ENCODE measurements around the gene TRPC4AP.
"Not testable (repeated sequence)": the region's sequence is repeated elsewhere in the genome, so short reads cannot be mapped to it uniquely, and the experiment has no call there.

The TRPC4AP gene, protein sequence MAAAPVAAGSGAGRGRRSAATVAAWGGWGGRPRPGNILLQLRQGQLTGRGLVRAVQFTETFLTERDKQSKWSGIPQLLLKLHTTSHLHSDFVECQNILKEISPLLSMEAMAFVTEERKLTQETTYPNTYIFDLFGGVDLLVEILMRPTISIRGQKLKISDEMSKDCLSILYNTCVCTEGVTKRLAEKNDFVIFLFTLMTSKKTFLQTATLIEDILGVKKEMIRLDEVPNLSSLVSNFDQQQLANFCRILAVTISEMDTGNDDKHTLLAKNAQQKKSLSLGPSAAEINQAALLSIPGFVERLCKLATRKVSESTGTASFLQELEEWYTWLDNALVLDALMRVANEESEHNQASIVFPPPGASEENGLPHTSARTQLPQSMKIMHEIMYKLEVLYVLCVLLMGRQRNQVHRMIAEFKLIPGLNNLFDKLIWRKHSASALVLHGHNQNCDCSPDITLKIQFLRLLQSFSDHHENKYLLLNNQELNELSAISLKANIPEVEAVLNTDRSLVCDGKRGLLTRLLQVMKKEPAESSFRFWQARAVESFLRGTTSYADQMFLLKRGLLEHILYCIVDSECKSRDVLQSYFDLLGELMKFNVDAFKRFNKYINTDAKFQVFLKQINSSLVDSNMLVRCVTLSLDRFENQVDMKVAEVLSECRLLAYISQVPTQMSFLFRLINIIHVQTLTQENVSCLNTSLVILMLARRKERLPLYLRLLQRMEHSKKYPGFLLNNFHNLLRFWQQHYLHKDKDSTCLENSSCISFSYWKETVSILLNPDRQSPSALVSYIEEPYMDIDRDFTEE

DNA sequence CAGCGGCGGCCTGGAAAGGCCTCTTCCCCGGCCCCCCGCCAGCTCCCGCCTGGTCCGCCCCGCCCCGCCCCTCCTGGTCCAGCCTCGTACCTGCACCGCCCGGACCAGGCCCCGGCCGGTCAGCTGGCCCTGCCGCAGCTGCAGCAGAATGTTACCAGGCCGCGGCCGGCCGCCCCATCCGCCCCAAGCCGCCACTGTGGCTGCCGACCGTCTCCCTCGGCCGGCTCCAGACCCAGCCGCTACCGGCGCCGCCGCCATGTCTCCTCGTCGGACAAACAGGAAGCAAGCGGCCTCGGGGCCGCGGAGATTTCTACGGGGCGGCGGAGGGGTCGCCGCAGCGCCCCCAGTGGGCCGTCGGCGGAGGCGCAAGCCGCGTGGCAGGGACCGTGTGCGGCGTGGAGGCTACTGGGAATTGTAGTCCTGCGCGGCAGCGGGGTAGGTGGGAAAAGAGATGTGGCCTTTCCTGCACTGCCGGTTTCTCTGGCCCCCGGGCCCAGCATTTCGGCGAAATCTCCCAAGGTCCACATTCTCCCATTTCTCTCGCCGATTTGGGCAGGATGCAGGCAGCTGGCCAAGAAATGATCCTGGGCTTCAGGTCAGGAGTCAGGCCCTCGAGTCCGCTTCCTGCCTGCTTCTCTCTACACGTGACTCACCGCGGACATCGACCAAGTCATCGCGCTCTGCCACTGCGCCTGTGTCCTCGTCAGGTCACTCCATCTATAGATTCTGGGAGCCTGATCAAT lies at the start of gene TRPC4AP:
Gene TRPC4AP (minus strand): TSS at position 284 of the 743 bp plus-strand sequence. CDS start 26 bp downstream, at position 258.
- DNase-seq (ENCODE audit: low spot score): peak; percentile 91

DNA sequence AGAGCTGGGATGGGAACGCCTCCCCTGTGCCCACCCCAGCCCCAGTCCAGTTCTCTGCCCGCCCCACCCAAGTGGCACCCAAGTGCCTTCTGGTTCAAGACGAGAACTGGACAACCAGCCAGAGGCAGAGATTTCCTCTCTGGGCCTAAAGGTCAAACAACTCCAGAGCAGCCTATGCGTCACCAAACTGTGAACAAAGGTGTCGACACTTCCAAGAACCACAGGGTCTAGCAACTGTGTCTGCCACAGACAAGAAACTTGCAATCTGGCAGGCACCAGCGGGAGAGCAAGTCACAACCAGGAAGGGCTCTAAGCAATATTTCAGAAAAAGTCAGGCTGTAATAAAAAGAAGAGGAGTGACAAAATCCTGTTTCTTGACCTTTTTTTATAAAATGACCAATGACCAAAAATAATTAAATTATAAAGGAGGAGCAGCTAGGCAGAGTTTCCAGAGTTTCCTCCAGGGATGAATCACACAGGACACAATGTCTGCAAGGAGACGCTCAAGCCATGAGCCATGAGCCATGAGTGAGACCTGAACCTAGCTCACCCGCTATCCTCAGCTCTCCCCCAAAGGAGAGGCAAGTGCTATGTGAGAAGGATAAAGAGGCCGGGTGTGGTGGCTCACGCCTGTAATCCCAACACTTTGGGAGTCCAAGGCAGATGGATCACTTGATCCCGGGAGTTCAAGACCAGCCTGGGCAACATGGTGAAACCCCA lies 43.4 kb upstream of the TRPC4AP start:
- no peak for DNase-seq (ENCODE audit: low spot score)

DNA sequence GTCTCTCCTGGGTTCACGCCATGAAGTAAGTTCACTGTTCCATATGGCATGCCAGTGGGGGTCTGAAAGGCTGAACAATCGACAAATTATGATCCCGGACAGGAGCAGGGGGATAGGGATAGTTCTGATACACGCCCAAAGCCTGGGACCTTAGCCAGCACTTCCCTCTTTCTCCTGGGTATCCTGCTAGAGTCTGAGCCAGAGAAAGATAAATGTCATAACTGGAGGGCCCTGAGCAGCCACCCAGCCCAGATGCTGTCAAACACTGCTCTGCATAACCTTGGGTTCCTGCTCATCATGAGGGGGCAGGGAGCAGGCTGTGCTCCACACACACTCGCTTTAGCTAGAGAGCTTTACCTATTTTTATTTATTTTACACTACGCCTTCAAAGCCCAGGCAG lies 42.3 kb upstream of the TRPC4AP start:
- DNase-seq (ENCODE audit: low spot score): no peak

DNA sequence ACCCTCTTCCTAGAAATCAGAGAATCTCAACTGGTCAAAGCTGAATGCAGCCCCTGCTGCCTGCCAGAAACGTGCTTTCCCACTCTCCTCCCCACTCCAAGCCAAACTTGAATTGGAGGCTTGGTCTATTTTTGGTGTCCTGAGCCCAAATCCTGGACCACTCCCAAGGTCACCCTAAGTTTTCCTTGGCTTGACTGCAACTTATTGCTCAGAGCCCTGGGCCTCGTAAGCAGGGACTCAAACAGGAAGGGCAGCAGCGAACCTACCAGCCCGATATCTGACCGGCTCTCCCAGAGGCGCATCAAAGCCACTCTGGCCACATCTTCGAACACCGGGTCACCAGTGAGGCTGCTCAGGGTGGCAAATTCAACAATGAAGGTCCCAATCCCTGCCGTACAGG lies 41.9 kb upstream of the TRPC4AP start:
- DNase-seq (ENCODE audit: low spot score): no peak

DNA sequence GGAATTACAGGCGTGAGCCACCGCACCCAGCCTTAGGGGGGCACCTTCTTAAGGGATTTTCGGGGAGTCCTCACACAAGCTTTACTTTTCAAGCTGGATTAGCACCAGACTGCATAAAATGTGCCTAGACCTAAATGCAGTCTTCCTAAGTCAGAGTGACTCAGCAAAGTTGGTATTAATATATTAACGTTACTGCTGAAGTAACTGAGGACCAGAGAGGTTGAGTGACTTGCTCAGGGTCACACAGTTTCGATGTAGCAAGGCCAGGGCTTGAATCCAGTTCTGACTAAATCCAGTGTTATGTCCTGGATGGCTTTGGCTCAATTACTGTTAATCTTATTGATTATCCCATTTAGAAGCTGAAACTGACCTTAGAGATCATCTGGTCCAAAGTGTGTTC lies 41.1 kb upstream of the TRPC4AP start:
- no peak for DNase-seq (ENCODE audit: low spot score)

DNA sequence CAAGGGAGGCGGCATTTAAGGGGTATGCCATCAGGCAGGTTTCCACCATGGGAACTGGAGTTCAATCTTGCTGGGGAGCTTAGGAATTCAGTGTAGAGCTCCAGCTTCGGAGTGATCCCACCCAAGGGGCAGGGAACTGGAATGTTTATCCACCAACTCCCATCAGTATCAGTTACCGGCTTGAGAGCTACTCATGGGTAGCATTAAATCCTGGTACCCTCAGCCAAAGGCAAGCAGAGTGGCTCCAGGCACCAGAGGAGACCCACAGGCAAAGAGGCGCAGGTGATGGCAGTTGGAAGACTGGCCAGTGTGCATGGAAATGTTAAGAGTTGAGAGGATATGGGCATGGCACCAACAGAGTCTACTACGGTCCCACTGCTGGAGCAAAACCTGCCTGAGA lies 40.4 kb upstream of the TRPC4AP start:
- no peak for DNase-seq (ENCODE audit: low spot score)

DNA sequence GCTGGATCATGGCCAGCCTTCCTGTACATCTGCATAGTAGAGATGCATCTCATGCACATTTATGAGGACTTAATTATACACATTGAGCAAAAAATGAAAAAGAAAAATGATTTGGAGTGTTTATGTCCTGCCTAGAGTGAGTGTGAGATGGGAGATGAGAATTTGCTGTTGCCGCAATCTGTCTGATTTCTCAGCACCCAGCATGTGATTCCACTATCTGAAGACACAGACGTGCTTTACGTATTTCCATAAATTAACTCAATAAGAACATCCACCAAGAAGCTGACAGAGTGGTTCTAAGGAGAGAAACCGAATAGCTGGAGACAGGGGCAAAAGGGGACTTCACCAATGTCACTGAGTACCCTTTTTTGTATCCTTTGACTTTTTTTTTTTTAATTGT lies 39.3 kb upstream of the TRPC4AP start:
- DNase-seq (ENCODE audit: low spot score): no peak

DNA sequence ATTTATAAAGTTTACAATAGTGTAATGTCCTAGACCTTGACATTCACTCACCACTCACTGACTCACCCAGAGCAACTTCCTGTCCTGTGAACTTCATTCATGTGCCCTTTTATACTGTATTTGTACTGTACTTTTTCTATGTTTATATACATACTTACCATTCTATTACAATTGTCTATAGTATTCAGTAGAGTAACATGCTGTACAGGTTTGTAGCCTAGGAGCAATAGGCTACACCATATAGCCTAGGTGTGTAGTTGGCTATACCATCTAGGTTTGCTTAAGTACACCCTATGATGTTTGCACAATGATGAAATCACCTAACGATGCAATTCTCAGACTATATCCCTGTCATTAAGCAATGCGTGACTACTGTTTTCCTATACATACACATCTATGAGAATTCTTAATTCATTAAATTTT lies 37.1 kb upstream of the TRPC4AP start:
- no peak for DNase-seq (ENCODE audit: low spot score)

DNA sequence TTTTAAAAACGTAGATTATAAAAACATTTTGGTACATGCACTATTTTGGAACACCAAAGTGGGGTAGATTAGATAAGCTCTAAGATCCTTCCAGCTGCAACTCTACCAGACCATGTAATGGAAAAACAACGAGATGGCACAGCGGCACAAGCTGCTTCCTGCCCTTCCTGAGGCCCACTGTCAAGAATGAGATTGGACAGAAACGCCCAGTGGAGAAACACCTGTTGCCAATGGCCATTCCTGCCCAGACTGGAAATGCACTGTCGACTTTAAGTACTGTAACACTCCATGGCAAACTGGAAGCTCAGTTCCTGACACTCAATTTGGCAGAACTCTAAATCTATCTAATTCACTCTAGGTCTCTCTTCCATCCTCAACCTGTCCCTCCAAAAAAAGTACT lies 33.1 kb upstream of the TRPC4AP start:
- DNase-seq (ENCODE audit: low spot score): no peak

DNA sequence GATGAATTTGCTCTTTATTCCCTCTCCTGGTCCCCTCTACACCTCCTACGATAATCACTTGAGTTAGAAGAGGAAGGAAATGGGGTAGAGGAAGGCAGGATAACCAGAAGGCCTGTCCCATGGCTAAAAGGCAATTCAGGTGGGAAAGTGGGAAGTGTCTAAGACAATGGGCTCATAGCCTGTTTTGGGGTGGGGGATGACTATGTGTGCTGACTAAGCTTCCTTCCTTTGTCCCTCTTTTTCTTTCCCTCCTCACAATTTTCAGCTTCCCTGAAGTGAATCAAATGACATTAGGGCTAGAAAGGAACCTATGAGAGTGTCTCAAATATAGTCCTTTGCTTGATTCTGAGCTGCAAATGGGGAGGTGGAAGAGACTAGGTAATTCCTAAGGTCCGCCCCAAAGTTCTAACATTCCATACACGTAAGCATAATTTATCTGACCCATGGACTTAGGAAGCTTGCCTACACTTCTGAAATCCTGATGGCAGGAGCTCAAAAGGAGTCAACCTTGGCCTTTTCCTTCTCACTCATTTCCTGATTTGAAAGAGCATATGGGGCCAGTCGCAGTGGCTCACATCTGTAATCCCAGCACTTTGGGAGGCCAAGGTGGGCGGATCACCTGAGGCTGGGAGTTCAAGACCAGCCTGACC lies 30.3 kb upstream of the TRPC4AP start:
- no peak for DNase-seq (ENCODE audit: low spot score)

DNA sequence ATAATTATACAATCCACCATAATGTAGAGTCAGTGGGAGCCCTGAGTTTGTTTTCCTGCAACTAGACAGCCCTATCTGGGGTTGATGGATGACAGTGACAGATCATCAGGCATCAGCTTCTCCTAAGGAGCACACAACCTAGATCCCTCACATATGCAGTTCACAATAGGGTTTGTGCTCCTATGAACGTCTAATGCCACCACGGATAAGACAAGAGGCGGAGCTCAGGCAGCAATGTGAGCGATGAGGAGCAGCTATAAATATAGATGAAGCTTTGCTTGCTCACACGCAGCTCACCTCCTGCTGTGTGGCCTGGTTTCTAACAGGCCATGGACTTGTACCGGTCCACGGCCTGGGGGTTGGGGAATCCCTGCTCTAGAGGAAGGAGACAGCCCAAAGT lies 28.6 kb upstream of the TRPC4AP start:
- no peak for DNase-seq (ENCODE audit: low spot score)

DNA sequence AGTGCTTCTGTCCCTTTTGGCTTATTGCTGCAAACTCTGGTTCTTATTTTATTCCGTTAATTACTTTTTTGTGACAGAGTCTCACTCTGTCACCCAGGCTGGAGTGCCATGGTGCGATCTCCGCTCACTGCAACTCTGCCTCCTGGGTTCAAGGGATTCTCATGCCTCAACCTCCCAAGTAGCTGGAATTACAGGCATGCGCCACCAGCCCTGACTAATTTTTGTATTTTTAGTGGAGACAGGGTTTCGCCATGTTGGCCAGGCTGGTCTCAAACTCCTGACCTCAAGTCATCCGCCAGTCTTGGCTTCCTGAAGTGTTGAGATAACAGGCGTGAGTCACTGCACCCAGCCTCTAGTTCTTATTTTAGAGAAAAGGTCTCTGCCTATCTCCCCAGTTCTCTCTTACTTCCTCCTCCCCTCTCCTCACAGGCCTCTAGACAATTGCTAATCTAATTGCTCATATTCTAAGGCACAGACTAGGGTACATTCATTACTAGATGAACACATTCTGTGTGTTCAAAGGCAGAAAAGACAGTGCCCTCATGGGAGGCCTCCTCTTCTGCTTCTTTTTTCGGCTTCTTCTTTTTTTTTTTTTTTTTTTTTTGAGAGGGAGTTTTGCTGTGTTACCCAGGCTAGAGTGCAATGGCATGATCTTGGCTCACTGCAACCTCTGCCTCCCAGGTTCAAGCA lies 27.6 kb upstream of the TRPC4AP start:
- DNase-seq (ENCODE audit: low spot score): no peak

DNA sequence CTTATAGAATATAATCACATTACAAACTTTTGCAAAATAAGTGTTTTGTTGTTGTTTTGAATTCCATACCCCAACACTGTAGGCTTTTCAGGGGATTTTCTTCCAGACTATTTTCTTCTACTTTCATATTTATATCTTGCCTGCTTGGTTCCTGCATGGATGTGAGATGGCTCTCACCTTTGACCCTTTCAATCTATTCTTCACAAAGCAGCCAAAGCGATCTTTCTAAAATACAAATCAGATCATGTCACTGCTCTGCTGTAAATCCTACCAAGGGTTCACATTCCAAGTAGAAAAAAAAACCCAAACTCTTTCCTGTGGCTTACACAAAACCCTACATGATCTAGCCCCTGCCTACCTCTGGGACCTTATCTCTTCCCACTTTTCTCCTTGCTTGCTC lies 25.0 kb upstream of the TRPC4AP start:
- DNase-seq (ENCODE audit: low spot score): no peak

DNA sequence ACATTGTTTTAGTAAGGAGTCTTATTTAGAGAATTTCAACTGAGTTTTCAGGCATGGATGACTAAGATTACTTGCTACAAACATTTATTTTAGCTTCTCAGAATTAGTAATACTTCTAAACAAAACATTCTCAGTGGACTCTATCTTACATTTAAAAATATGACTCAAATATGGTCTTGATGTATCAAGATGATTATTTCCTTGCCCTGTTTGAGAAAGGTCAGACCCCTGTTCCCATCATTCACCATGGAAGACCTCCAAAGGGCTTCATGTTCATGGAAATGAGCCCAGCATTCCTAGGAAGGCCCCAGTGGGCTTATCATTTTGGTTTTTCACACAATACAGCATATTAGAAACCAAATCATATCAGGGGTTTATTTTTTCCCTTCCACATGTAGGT lies 24.6 kb upstream of the TRPC4AP start:
- no peak for DNase-seq (ENCODE audit: low spot score)

DNA sequence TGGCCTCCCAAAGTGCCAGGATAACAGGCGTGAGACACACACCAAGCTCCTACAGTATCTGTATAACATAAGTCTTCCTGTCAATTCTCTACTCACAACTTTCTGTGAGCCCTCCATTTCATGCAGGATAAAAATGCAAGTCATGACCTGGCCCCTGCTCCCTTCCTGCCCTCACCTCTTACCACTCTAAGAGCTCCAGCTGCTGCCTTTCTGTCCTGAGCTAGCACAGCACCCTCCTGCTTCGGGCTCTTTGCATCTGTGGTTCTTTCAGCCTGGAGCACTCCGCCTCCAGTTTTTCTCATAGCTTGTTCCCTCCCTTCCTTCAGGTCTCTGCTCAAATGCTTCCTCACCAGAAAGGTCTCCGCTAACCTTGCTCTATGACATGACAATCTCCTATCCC lies 23.7 kb upstream of the TRPC4AP start:
- DNase-seq (ENCODE audit: low spot score): no peak

DNA sequence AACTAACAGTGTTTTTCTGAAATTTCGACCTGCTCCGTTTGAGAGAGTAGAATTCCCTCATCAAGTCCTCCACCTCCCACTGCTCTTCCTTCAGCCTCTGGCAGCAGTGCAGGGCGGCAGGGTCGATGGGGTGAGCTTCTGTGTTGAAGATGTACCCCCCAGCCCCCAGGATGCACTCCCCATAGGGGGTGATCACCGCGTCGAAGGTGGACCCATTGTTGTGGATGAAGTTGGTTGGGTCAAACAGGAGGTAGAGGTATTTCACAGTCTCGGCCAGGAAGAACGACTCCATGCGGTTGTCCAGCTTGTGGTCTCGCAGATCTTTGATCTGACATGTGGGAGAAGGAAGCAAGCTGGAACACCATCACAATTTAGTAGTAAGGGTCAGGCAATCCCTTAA lies 23.0 kb upstream of the TRPC4AP start:
- no peak for DNase-seq (ENCODE audit: low spot score)

DNA sequence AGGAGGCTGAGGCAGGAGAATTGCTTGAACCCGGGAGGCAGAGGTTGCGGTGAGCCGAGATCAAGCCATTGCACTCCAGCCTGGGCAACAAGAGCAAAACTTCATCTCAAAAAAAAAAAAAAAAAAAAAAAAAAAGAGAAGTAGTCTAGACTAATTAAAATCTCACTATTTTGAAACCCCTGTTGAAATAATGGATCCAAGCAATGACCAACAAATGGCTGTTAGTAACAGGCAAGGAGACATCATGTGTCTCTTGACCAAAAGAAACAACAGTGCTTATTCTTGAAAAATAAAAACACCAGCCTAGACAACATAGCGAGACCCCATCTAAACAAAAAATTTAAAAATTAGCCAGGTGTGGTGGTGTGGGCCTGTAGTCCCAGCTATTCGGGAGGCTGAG lies 19.7 kb upstream of the TRPC4AP start:
- DNase-seq (ENCODE audit: low spot score): not testable (repeated sequence)

DNA sequence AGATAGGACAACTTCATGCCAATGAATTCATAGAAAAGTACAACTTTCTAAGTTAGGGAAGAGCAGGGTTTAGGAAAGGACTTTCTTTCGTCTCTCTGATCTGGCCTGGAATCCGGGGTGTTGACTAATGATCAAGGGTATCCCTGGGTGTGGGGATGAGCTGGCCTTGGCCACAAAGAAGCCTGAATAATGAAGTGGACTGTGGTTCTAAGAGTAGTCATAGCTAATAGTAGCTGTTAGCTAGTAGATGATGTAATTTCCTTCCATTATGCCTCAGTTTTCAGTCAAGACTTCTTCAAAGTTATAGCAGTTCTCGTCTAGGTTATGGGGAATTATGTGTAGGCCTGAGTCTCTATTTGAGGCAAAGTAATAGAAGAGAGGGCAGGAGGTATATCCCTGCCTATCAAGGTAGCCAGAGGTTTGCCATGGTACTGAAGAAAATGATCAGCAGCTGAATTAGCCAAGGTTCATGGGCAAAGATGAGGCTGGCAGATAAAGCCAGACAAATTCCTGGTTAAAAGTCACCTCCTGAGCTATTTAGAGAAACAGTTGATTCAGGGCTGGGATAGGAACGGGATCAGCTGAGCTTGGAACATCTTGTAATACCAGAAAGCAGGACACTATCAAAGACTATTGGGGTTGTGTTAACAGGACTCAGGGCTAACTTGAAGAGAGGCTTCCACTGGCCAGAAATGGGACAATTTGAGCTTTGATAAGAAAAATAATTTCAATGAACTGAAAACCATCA lies 18.7 kb upstream of the TRPC4AP start:
- DNase-seq (ENCODE audit: low spot score): no peak

DNA sequence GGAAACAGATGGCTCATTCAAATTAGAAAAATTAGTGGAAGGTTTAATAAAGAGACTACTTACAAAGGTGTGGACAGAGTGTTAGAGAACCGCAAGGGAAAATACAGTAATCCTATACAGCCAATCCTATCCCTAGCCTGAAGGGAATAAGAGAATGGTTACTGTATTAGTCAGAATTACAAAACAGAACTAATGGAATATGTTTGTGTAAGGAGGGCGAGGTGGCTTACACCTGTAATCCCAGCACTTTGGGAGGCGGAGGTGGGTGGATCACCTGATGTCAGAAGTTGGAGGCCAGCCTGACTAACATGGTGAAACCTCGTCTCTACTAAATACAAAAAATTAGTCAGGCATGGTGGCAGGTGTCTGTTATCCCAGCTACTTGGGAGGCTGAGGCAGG lies 16.3 kb upstream of the TRPC4AP start:
- no peak for DNase-seq (ENCODE audit: low spot score)

DNA sequence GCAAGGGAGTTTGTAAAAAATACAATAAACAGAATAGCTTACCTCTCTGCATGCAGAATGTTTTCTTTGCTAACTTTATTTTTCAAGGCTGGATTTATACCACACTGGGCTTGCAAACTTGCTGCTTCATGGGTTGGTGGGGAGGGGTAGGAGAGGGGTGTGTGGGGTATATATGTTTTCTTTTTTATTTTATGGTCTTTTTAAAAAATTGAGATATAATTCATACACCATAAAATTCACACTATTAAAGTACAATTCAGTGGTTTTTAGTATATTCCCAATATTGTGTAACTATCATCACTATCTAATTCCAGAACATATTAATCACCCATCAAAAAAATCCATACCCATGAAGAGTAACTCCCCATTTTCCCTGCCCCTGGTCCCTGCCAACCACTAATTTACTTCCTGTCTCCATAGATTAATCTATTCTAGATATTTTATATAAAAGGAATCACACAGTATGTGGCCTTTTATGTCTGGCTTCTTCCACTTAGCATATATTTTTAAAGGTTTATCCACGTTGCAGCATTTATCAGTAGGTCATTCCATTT lies 14.3 kb upstream of the TRPC4AP start:
- no peak for DNase-seq (ENCODE audit: low spot score)
